Naive thymus-derived CD4-positive, alpha-beta T cell (primary cell): ENCODE measurements around the gene SGF29. TPM values are rescaled to one million over a fixed set of nuclear protein-coding genes. Genes with fewer than 3 reads are reported as not detected.
"Not testable (repeated sequence)": the region's sequence is repeated elsewhere in the genome, so short reads cannot be mapped to it uniquely, and the experiment has no call there.

ENCODE experiments used
- ATAC-seq: fragments of 150-1000 bp; cut with Tn5 transposase; 2 replicates; pipeline ENCODE4 v1.10.0; 2021; ENCODE audit warnings: mild to moderate bottlenecking, moderate library complexity
- CTCF ChIA-PET: fragments of 350-600 bp; sonication (Branson Sonifier 250); formaldehyde crosslinking; loops from one replicate; lab custom pipeline; 2021; ENCODE audit warnings: antibody characterized with exemption; lab: Charles Lee
- POLR2A ChIA-PET: fragments of 350-600 bp; sonication (Branson Sonifier 250); formaldehyde crosslinking; loops from one replicate; lab custom pipeline; 2021; ENCODE audit warnings: antibody characterized with exemption, inconsistent platforms; lab: Charles Lee
- DNase-seq, 9 donors: peaks; one replicate each; pipeline versions ENCODE4 v3.0.0 to v3.0.0-alpha.2; 2020 to 2022; ENCODE audit warnings: mixed read lengths in 1 of 9
- H3K27ac ChIP-seq: one replicate; pipeline ENCODE4 v1.7.0; 2013; ENCODE audit warnings: mild to moderate bottlenecking, low read depth, low read length, moderate library complexity
- H3K27me3 ChIP-seq, 2 donors: one replicate each; pipeline ENCODE4 v1.7.0; 2013; ENCODE audit warnings: low read length in 2 of 2, mild to moderate bottlenecking in 2 of 2, moderate library complexity in 2 of 2; ENCODE audit not compliant: control insufficient read depth in 2 of 2, insufficient read depth in 2 of 2
- H3K36me3 ChIP-seq, 3 experiments: 1 replicate in 2 of 3; 2 replicates in 1 of 3; pipeline ENCODE4 v1.7.0; 2013; ENCODE audit warnings: low read length in 3 of 3, mild to moderate bottlenecking in 3 of 3, moderate library complexity in 1 of 3; ENCODE audit not compliant: insufficient read depth in 3 of 3, control insufficient read depth in 2 of 3
- H3K4me1 ChIP-seq, 2 donors: one replicate each; pipeline ENCODE4 v1.7.0; 2013; ENCODE audit warnings: low read length in 2 of 2, mild to moderate bottlenecking in 2 of 2, moderate library complexity in 1 of 2; ENCODE audit not compliant: control insufficient read depth in 2 of 2, insufficient read depth in 2 of 2
- H3K4me3 ChIP-seq: 2 replicates; pipeline ENCODE4 v1.7.0; 2013; ENCODE audit warnings: mild to moderate bottlenecking, low read length
- H3K9me3 ChIP-seq, 3 experiments: 1 replicate in 2 of 3; 2 replicates in 1 of 3; pipeline ENCODE4 v1.7.0; 2013; ENCODE audit warnings: low read length in 3 of 3; ENCODE audit not compliant: control insufficient read depth in 2 of 3
- H3K27ac Mint-ChIP-seq, 9 donors: one replicate each; pipeline ENCODE4 v1.8.0; 2020 to 2022; ENCODE audit warnings: mixed read lengths in 9 of 9, mild to moderate bottlenecking in 8 of 9, moderate library complexity in 5 of 9, inconsistent platforms in 2 of 9
- H3K27me3 Mint-ChIP-seq, 5 donors: one replicate each; pipeline ENCODE4 v1.8.0; 2021 to 2022; ENCODE audit warnings: mixed read lengths in 5 of 5, mild to moderate bottlenecking in 1 of 5
- H3K36me3 Mint-ChIP-seq, 5 donors: one replicate each; pipeline ENCODE4 v1.8.0; 2020 to 2022; ENCODE audit warnings: mixed read lengths in 5 of 5, mild to moderate bottlenecking in 3 of 5, inconsistent platforms in 1 of 5
- H3K4me1 Mint-ChIP-seq, 7 donors: one replicate each; pipeline ENCODE4 v1.8.0; 2020 to 2022; ENCODE audit warnings: mixed read lengths in 7 of 7, mild to moderate bottlenecking in 3 of 7, inconsistent platforms in 1 of 7
- H3K4me3 Mint-ChIP-seq, 10 donors: one replicate each; pipeline ENCODE4 v1.8.0; 2020 to 2022; ENCODE audit warnings: mild to moderate bottlenecking in 10 of 10, mixed read lengths in 10 of 10, moderate library complexity in 6 of 10, inconsistent platforms in 2 of 10
- H3K9me3 Mint-ChIP-seq, 11 donors: one replicate each; pipeline ENCODE4 v1.8.0; 2020 to 2022; ENCODE audit warnings: mixed read lengths in 11 of 11, mild to moderate bottlenecking in 4 of 11, inconsistent platforms in 1 of 11, moderate library complexity in 1 of 11
- intact Hi-C, 2 donors: fragments of 100-400 bp; cut with micrococcal nuclease; formaldehyde crosslinking; loops; one replicate each; pipeline ENCODE4 v1.15.1; 2023
- polyA plus RNA-seq, 2 donors: library from polyadenylated mRNA; unstranded; fragments of 300-500 nt; fragmentation: Illumina TruSeq; gene quantifications; one replicate each; pipeline ENCODE4 v1.2.3, GENCODE V29; 2021
- total RNA-seq, 6 experiments: library from RNA in 5 of 6; stranded (reverse) in 5 of 6; gene quantifications; 1 replicate in 5 of 6; 2 replicates in 1 of 6; pipeline ENCODE4 v1.2.3 and lab custom pipeline; 2021 to 2026

Gene SGF29
- total and polyA plus RNA-seq, 7 experiments from 2014 or later: 41.5 to 85.6 (median 68.2) TPM

DNA sequence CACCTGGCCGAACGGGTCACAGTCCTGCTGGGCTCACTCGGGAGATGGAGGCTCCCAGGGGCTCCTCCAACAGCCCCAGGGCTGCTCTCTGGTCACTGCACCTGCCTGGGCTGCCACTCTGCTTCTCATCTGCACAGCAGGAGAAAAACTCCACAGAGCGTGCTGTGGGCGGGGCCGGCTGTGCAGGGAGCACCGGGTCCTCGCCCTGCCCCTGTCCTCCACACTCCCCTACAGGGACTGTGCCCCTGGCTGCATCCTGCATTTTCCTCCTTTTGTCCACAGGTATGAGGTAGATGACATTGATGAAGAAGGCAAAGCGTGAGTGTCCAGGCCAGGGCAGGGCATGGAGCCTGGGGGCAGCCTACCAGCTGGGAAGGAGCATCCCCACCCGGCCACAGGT lies 48.3 kb downstream of the SGF29 start:
- CTCF ChIA-PET, H3K36me3 ChIP-seq, H3K4me3 Mint-ChIP-seq, H3K27me3 ChIP-seq, H3K36me3 Mint-ChIP-seq, H3K27me3 Mint-ChIP-seq, H3K27ac ChIP-seq, intact Hi-C loops, H3K9me3 Mint-ChIP-seq, H3K4me1 ChIP-seq, DNase-seq, H3K27ac Mint-ChIP-seq, ATAC-seq, H3K4me3 ChIP-seq, H3K9me3 ChIP-seq: not testable (repeated sequence)
- POLR2A ChIA-PET: interaction anchor here (0.8 kb wide), 1 partner anchor 21 kb away, joined by 3 read pairs; no protein-coding TSS in a partner anchor
- H3K4me1 Mint-ChIP-seq: peaks cover 0 to 10% (median 6%) of the 10 kb centered on the region in 7 donors

- Mint-ChIP-seq H3K9me3 (no peaks in the 10 kb centered on the region), H3K27ac (no peak overlapping the region), H3K4me1 (peaks cover 0 to 6% (median 1%) of the 10 kb centered on the region in 7 donors), H3K4me3 (no peak overlapping the region), H3K36me3 (peaks cover 0 to 5% (median 0%) of the 10 kb centered on the region in 5 donors), H3K27me3 (no peaks in the 10 kb centered on the region)
- Histone ChIP-seq H3K36me3 (no peaks in the 10 kb centered on the region), H3K27me3 (no peaks in the 10 kb centered on the region), H3K27ac (no peak overlapping the region), H3K4me1 (no peaks in the 10 kb centered on the region), H3K9me3 (no peaks in the 10 kb centered on the region), H3K4me3 (no peak overlapping the region)
- POLR2A ChIA-PET: interaction anchor here (0.8 kb wide), 1 partner anchor 21 kb away, joined by 3 read pairs; no protein-coding TSS in a partner anchor
- CTCF ChIA-PET: interaction anchor here (0.6 kb wide), 1 partner anchor 350 kb away, joined by 4 read pairs; no protein-coding TSS in a partner anchor
- no peak for DNase-seq
- no peak for ATAC-seq
- intact Hi-C loops: no loop called here
Observed at GRCh38 chr16:28602529-28602928, 48.8 kb downstream of the SGF29 start.

DNA sequence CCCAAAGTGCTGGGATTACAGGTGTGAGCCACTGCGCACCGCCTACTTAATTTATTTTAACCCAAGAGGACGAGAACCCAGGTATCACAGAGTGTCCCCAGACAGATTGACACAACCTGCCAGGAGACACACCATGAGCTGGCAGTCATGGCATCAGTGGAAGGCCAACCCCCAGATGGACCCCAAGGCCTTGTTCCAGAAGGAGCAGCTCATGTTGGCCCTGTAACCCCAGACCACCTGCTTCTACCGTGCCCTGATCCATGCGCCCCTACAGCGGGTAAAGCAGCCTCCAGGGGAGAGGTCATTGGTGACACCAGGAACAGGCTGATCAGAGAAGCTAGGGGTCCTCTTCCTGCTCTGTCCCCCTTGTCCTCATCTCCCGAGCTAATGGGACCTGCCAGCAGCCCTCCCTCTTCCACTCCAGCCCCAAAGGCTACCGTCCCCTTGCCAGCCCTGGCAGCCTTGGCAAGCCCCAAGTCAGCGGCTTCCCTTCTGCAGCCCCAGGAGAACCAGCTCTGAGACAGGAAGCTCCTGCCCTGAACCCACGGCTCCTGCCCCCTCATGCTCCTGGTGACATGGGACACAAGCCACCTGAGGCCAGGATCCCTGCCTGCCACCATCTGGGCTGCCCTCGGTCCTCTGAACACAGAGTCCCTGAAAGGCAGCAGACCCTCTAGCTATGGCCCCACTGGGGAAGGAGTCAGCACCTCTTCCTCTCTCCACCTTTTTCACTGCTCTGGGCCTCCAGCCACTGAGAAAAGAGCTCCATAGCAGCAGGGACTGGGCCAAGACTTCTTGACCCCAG lies 49.9 kb downstream of the SGF29 start:
- Histone ChIP-seq H3K36me3 (no peaks in the 10 kb centered on the region), H3K9me3 (no peaks in the 10 kb centered on the region), H3K27ac (no peak overlapping the region), H3K4me3 (no peak overlapping the region), H3K27me3 (no peaks in the 10 kb centered on the region), H3K4me1 (no peaks in the 10 kb centered on the region)
- DNase-seq (no peak), ATAC-seq (no peak)
- no peaks in the 10 kb centered on the region for H3K9me3 Mint-ChIP-seq
- no peaks in the 10 kb centered on the region for H3K27me3 Mint-ChIP-seq
- H3K4me1 Mint-ChIP-seq: peaks cover 0 to 9% (median 0%) of the 10 kb centered on the region in 7 donors
- peaks cover 0 to 5% (median 0%) of the 10 kb centered on the region in 5 donors for H3K36me3 Mint-ChIP-seq
- intact Hi-C loops: no loop called here
- no peak overlapping the region for H3K4me3 Mint-ChIP-seq
- POLR2A ChIA-PET: no interaction called here
- CTCF ChIA-PET: no interaction called here
- peak overlapping the region in 2 of 9 donors; percentile 26 to 74 for H3K27ac Mint-ChIP-seq

- intact Hi-C loops: no loop called here
- Mint-ChIP-seq H3K9me3 (no peaks in the 10 kb centered on the region), H3K4me1 (peaks cover 0 to 10% (median 0%) of the 10 kb centered on the region in 7 donors), H3K27me3 (no peaks in the 10 kb centered on the region), H3K27ac (peak overlapping the region in 2 of 9 donors; percentile 26 to 73), H3K36me3 (peaks cover 0 to 5% (median 0%) of the 10 kb centered on the region in 5 donors), H3K4me3 (no peak overlapping the region)
- ATAC-seq: no peak
- DNase-seq: no peak
- CTCF ChIA-PET: no interaction called here
- POLR2A ChIA-PET: no interaction called here
- Histone ChIP-seq H3K9me3 (no peaks in the 10 kb centered on the region), H3K27ac (no peak overlapping the region), H3K4me1 (no peaks in the 10 kb centered on the region), H3K36me3 (no peaks in the 10 kb centered on the region), H3K27me3 (no peaks in the 10 kb centered on the region), H3K4me3 (no peak overlapping the region)
Observed at GRCh38 chr16:28604186-28604565, 50.5 kb downstream of the SGF29 start.

- Mint-ChIP-seq H3K9me3 (no peaks in the 10 kb centered on the region), H3K4me3 (no peak overlapping the region), H3K36me3 (peaks cover 0 to 5% (median 3%) of the 10 kb centered on the region in 5 donors), H3K27me3 (no peaks in the 10 kb centered on the region), H3K4me1 (peaks cover 10 to 26% (median 14%) of the 10 kb centered on the region in 7 donors), H3K27ac (no peak overlapping the region)
- no peak for ATAC-seq
- Histone ChIP-seq H3K4me3 (no peak overlapping the region), H3K27ac (no peak overlapping the region), H3K36me3 (no peaks in the 10 kb centered on the region), H3K9me3 (no peaks in the 10 kb centered on the region), H3K4me1 (peaks cover 0 to 9% of the 10 kb centered on the region in 2 donors), H3K27me3 (no peaks in the 10 kb centered on the region)
- intact Hi-C loops: no loop called here
- POLR2A ChIA-PET: no interaction called here
- CTCF ChIA-PET: no interaction called here
- DNase-seq: no peak
Observed at GRCh38 chr16:28606291-28607115, 52.8 kb downstream of the SGF29 start.

GRCh38 chr16:28607116-28607623 lies 53.5 kb downstream of the SGF29 start:
- Mint-ChIP-seq H3K36me3 (peaks cover 0 to 5% (median 3%) of the 10 kb centered on the region in 5 donors), H3K4me1 (peaks cover 10 to 25% (median 14%) of the 10 kb centered on the region in 7 donors), H3K4me3 (no peak overlapping the region), H3K27me3 (no peaks in the 10 kb centered on the region), H3K27ac (no peak overlapping the region), H3K9me3 (no peaks in the 10 kb centered on the region)
- no peaks in the 10 kb centered on the region for H3K9me3 ChIP-seq
- ATAC-seq (no peak), DNase-seq (no peak)
- CTCF ChIA-PET: interaction anchor here (1.0 kb wide), 1 partner anchor 14 kb away, joined by 3 read pairs; no protein-coding TSS in a partner anchor
- intact Hi-C loops: no loop called here
- H3K27me3 ChIP-seq: no peaks in the 10 kb centered on the region
- no peak overlapping the region for H3K4me3 ChIP-seq
- H3K4me1 ChIP-seq: peaks cover 0 to 9% of the 10 kb centered on the region in 2 donors
- POLR2A ChIA-PET: interaction anchor here (1.0 kb wide), 1 partner anchor 113 kb away, joined by 3 read pairs; the partner anchor contains the start of gene APOBR
- H3K36me3 ChIP-seq: no peaks in the 10 kb centered on the region
- H3K27ac ChIP-seq: no peak overlapping the region
